Common myeloid progenitor, CD34-positive (primary cell): Measurements from ENCODE around the gene STON1.

Experiments used
- CTCF ChIA-PET: fragments of 350-600 bp; sonication (Branson Sonifier 250); formaldehyde crosslinking; loops from one replicate; lab custom pipeline; 2021; ENCODE audit warnings: antibody characterized with exemption; lab: Charles Lee
- POLR2A ChIA-PET: fragments of 350-600 bp; sonication (Branson Sonifier 250); formaldehyde crosslinking; loops from one replicate; lab custom pipeline; 2021; ENCODE audit warnings: antibody characterized with exemption; lab: Charles Lee
- DNase-seq, 3 donors: peaks; one replicate each; pipeline versions ENCODE4 v3.0.0 to v3.0.0-alpha.2; 2013
- H3K27ac ChIP-seq, 2 experiments: 1 replicate in 1 of 2; 2 replicates in 1 of 2; pipeline ENCODE4 v1.7.0; 2013; ENCODE audit warnings: inconsistent platforms in 2 of 2, low read length in 2 of 2, mild to moderate bottlenecking in 2 of 2, low read depth in 1 of 2, moderate library complexity in 1 of 2; ENCODE audit not compliant: severe bottlenecking in 2 of 2, insufficient read depth in 1 of 2, poor library complexity in 1 of 2
- H3K27me3 ChIP-seq, 5 experiments: replicated peaks in 2 of 5; 1 replicate in 3 of 5; 2 replicates in 2 of 5; pipeline versions ENCODE4 v1.6.1 to v1.7.0; 2013; ENCODE audit warnings: low read length in 4 of 5, mild to moderate bottlenecking in 2 of 5, moderate library complexity in 2 of 5, inconsistent platforms in 1 of 5; ENCODE audit not compliant: insufficient read depth in 5 of 5, control insufficient read depth in 4 of 5
- H3K36me3 ChIP-seq, 4 experiments: 1 replicate in 2 of 4; 2 replicates in 2 of 4; pipeline versions ENCODE4 v1.6.1 to v1.7.0; 2013; ENCODE audit warnings: low read length in 3 of 4, control low read depth in 1 of 4, mild to moderate bottlenecking in 1 of 4; ENCODE audit not compliant: control insufficient read depth in 4 of 4, insufficient read depth in 4 of 4
- H3K4me1 ChIP-seq, 4 experiments: 1 replicate in 3 of 4; 2 replicates in 1 of 4; pipeline versions ENCODE4 v1.6.1 to v1.7.1; 2013; ENCODE audit warnings: low read length in 3 of 4, mild to moderate bottlenecking in 3 of 4, control low read depth in 1 of 4, inconsistent platforms in 1 of 4, moderate library complexity in 1 of 4; ENCODE audit not compliant: control insufficient read depth in 4 of 4, insufficient read depth in 4 of 4; ENCODE audit errors: control extremely low read depth in 1 of 4
- H3K4me3 ChIP-seq, 7 experiments: 1 replicate in 4 of 7; 2 replicates in 3 of 7; pipeline versions ENCODE4 v1.5.1 to v1.7.0; 2013; ENCODE audit warnings: mild to moderate bottlenecking in 7 of 7, low read length in 6 of 7, moderate library complexity in 6 of 7, inconsistent platforms in 2 of 7, low read depth in 2 of 7, control low read depth in 1 of 7; ENCODE audit not compliant: insufficient read depth in 4 of 7, control insufficient read depth in 1 of 7; ENCODE audit errors: extremely low read depth in 1 of 7
- H3K9me3 ChIP-seq, 5 experiments: 1 replicate in 4 of 5; 2 replicates in 1 of 5; pipeline versions ENCODE4 v1.6.1 to v1.7.1; 2013; ENCODE audit warnings: low read length in 4 of 5, mild to moderate bottlenecking in 2 of 5, inconsistent platforms in 1 of 5, low read depth in 1 of 5, moderate library complexity in 1 of 5; ENCODE audit not compliant: control insufficient read depth in 4 of 5, insufficient read depth in 2 of 5; ENCODE audit errors: control extremely low read depth in 1 of 5
- WGBS: methylation state at CpG from one replicate; pipeline ENCODE4 v1.1.5; 2013; ENCODE audit not compliant: insufficient coverage; 5-methylcytosine and 5-hydroxymethylcytosine counted together

STON1 gene

DNA sequence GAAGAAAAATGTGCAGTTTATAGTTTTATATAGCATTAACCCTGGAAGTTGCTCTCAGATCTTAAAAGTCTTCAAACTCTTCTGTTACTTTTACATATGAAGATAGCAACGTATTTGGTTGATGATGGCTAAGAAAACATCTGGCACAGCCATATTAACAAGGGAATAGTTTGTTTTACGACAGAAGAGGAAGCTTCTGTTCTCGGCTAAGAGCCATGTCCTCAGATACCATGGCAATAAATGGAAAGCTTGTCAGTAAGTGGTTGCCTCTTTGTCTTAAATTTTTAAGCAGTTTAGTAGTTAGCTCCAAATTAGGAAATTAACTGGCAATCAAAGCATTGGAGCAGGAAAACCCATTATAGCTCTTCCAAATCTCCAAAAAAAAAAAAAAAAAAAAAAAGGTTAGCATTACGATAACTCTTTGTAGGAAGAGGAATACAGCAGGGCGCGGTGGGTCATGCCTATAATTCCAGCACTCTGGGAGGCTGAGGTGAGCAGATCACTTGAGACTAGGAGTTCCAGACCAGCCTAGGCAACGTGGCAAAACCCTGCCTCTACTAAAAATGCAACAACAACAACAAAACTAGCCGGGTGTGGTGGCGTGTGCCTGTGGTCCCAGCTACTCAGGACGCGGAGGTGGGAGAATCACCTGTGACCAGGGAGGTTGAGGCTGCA, 4.5 kb upstream of the STON1 start:
- no peak for DNase-seq
- Histone ChIP-seq H3K27ac (no peak overlapping the region), H3K36me3 (peaks cover 0 to 7% (median 3%) of the 10 kb centered on the region in 4 experiments), H3K27me3 (peaks cover 0 to under 1% (median 0%) of the 10 kb centered on the region in 5 experiments), H3K9me3 (no peaks in the 10 kb centered on the region), H3K4me1 (peaks cover 0 to 8% (median 2%) of the 10 kb centered on the region in 4 experiments), H3K4me3 (no peak overlapping the region)
- ChIA-PET POLR2A (no interaction called here), CTCF (no interaction called here)
- WGBS: 93% methylated on average over 2 of the region's 11 CpGs

DNA sequence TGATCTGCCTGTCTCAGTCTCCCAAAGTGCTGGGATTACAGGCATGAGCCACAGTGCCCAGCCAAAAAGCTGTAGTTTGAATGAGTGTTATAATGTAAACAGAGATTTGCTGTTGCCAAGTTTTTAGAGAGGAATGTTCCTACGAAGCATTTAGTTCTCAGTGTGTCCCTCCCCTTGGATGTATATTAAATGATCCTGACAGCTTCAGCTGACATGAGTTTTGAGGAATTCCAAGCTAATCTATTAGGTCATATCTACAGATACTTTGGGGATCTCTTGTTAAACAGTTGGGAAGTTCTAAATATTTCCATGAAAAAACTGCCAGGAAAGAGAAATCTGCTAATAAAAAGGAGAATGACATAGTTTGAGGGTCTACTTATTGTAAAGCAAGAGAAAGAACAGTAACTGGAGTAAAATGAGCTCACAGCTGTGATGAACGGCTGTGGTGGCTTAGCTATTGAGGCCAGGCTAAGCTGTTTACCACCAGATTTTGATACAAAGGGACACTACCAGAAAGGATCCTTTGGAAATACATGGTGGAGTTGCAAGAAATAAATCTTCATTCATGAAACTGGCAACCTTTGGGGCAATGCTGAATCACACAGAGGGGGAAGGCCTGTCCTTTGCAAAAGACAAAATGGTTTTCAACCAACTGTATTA, 2.6 kb upstream of the STON1 start:
- H3K4me3 ChIP-seq: no peak overlapping the region
- POLR2A ChIA-PET: no interaction called here
- peaks cover 0 to 5% (median 0%) of the 10 kb centered on the region in 5 experiments for H3K27me3 ChIP-seq
- peaks cover 0 to 3% (median under 1%) of the 10 kb centered on the region in 4 experiments for H3K36me3 ChIP-seq
- H3K9me3 ChIP-seq: no peaks in the 10 kb centered on the region
- H3K4me1 ChIP-seq: peaks cover 0 to 20% (median 12%) of the 10 kb centered on the region in 4 experiments
- CTCF ChIA-PET: no interaction called here
- WGBS: 100% methylated on average over 1 of the region's 2 CpGs
- no peak for DNase-seq
- H3K27ac ChIP-seq: no peak overlapping the region

DNA sequence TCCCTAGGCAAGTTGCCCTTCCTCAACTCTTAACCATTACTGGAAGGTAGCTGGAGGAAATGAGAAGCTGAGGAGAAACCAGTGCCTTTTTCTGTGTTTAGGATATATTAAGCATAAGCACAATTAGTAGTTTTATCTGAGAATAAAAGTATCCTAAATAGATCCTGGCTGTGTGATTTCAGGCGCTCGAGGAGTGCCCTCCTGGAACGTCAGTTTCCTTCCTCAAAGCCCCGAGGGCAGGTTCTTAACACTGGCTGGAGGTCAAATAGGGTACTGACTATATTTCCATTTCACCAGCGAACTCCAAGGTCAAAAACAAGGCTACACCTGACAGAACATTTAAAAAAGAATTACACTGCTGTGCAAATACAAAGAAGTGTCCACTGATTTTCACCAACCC, 1.5 kb upstream of the STON1 start:
- DNase-seq: no peak

DNA sequence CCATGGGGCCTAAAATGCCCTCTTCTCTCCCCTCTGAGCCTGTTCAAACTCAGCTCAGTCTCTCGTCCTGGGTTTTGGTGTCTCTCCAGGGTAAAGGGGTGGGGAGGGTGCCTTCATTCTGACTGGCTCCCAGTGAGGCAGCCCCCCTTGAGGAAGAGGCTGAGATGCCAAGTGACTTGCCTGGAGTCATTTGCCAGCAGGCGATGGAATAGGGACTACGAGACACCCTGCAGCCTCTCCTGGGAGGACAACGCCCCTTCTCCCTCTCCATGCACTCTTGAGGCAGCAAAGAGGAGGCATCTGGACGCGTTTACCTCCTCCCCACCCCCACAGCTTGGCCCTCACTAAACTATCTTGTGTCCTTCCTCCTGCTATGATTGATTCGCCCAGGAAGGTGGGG, 760 bp upstream of the STON1 start:
- Histone ChIP-seq H3K4me1 (peaks cover 0 to 23% (median 12%) of the 10 kb centered on the region in 4 experiments), H3K9me3 (no peaks in the 10 kb centered on the region), H3K4me3 (peak overlapping the region in 3 of 7 experiments; percentile 6 to 80 (median 19)), H3K36me3 (peaks cover 0 to 3% (median 0%) of the 10 kb centered on the region in 4 experiments), H3K27me3 (peaks cover 0 to 5% (median 0%) of the 10 kb centered on the region in 5 experiments), H3K27ac (no peak overlapping the region)
- DNase-seq: no peak
- 63% methylated on average over 6 of the region's 7 CpGs for WGBS
- ChIA-PET POLR2A (no interaction called here), CTCF (no interaction called here)

More for the DNA sequence above, 1.5 kb upstream of the STON1 start:
- Histone ChIP-seq H3K27me3 (peaks cover 0 to 5% (median 0%) of the 10 kb centered on the region in 5 experiments), H3K4me1 (peaks cover 0 to 23% (median 12%) of the 10 kb centered on the region in 4 experiments), H3K27ac (no peak overlapping the region), H3K9me3 (no peaks in the 10 kb centered on the region), H3K4me3 (no peak overlapping the region), H3K36me3 (peaks cover 0 to 3% (median under 1%) of the 10 kb centered on the region in 4 experiments)
- WGBS: 73% methylated on average over 4 of the region's 5 CpGs
- CTCF ChIA-PET: no interaction called here
- POLR2A ChIA-PET: no interaction called here

DNA sequence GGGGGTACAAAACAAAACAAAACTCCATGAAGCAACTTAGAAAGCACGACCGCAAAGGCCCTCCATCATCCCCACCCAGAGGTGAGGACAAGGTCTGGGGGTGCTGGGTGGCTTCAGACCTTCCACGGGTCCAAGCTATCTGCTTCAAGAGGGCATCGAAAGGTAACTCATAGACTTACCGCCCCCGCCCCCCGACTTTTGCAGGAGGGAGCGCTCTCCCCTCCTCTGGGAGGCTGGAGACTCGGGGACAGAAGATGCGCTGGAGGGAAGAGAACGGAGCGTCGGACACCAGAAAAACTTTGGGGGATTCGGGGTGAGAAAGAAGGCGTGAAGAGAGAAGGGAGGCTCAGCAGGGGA, 300 bp upstream of the STON1 start:
- Histone ChIP-seq H3K27me3 (peaks cover 0 to 5% (median 0%) of the 10 kb centered on the region in 5 experiments), H3K36me3 (peaks cover 0 to 3% (median 0%) of the 10 kb centered on the region in 4 experiments), H3K4me3 (peak overlapping the region in 6 of 7 experiments; percentile 50 to 80 (median 66)), H3K9me3 (no peaks in the 10 kb centered on the region), H3K4me1 (peaks cover 0 to 23% (median 12%) of the 10 kb centered on the region in 4 experiments), H3K27ac (no peak overlapping the region)
- POLR2A ChIA-PET: no interaction called here
- 0% methylated on average over 2 of the region's 15 CpGs for WGBS
- DNase-seq: no peak
- CTCF ChIA-PET: no interaction called here

DNA sequence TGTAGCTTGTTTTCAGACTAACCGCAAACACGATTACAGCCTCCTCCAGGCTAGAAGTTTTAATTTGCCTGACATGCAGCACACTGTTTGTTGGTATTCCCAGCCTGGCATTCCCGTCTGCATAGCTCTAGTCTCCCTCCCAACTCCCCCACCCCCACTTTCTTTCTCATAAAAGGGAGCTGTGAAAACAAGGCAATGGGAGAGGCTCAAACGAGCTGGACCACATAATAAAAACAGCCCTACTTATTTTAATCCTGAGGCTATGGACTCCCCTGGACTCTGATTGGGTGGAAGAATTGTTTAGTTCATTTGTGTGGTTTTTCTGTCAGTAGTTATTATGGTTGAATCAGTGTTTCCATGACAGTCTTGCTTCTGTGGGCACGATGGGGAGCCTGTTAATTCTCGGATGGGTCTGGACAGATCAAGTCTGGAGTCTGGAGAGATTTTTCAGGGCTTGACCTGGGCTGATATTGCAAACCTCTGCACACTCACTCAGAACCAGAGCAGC, 1.2 kb downstream of the STON1 start:
- 12% methylated on average over 4 of the region's 6 CpGs for WGBS
- H3K9me3 ChIP-seq: no peaks in the 10 kb centered on the region
- H3K4me3 ChIP-seq: peak overlapping the region in 3 of 7 experiments; percentile 74 to 80 (median 75)
- ChIA-PET CTCF (no interaction called here), POLR2A (no interaction called here)
- peaks cover 0 to 23% (median 12%) of the 10 kb centered on the region in 4 experiments for H3K4me1 ChIP-seq
- H3K36me3 ChIP-seq: peaks cover 0 to 2% (median 0%) of the 10 kb centered on the region in 4 experiments
- H3K27me3 ChIP-seq: peaks cover 0 to 5% (median 0%) of the 10 kb centered on the region in 5 experiments
- DNase-seq: peak; percentile 9 to 72 (median 67)
- no peak overlapping the region for H3K27ac ChIP-seq

DNA sequence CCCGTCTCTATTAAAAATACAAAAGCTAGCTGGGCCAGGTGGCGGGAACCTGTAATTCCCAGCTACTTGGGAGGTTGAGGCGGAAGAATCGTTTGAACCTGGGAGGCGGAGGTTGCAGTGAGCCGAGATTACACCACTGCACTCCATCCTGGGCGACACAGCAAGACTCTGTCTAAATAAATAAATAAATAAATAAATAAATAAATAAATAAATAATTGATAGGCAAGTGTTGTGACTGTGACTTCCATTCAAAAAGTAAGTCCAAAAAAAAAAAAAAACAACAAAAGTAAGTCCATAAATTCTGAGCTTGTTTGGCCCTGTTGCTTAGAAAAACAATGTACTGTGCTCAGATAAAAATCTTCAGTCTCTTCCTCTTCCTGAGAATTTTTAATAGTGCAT, 2.2 kb downstream of the STON1 start:
- WGBS: 98% methylated on average over 5 of the region's 7 CpGs
- CTCF ChIA-PET: interaction anchor here (0.8 kb wide), 1 partner anchor 19 kb away, joined by 4 read pairs; no protein-coding TSS in a partner anchor

More for the DNA sequence above, 2.2 kb downstream of the STON1 start:
- H3K9me3 ChIP-seq: no peaks in the 10 kb centered on the region
- H3K27me3 ChIP-seq: peaks cover 0 to 5% (median 0%) of the 10 kb centered on the region in 5 experiments
- H3K4me1 ChIP-seq: peaks cover 0 to 23% (median 12%) of the 10 kb centered on the region in 4 experiments
- no peak overlapping the region for H3K27ac ChIP-seq
- no peak for DNase-seq
- no peak overlapping the region for H3K4me3 ChIP-seq
- no peaks in the 10 kb centered on the region for H3K36me3 ChIP-seq
- POLR2A ChIA-PET: no interaction called here
